GM12878 (cell line): Measurements from ENCODE around the gene PDCD7. TPM values are rescaled to one million over a fixed set of nuclear protein-coding genes. Genes with fewer than 3 reads are reported as not detected.

Source experiments
- ATAC-seq: fragments of 200-7000 bp; cut with Tn5 transposase; 3 replicates; pipeline ENCODE4 v1.9.1; 2020; ENCODE audit warnings: mild to moderate bottlenecking, moderate library complexity
- Bru-seq: library from RNA; stranded (reverse); fragments of 400-500 nt; gene quantifications from one replicate; lab custom pipeline; 2021; lab: Mats Ljungman, UMichigan
- BruChase-seq, 2 experiments: library from RNA; stranded (reverse); fragments of 400-500 nt; gene quantifications; one replicate each; lab custom pipeline; 2021; lab: Mats Ljungman, UMichigan
- BruUV-seq: library from RNA; stranded (reverse); fragments of 400-500 nt; replicated peaks from 2 replicates; lab custom pipeline; 2021; lab: Mats Ljungman, UMichigan
- CTCF ChIA-PET: fragments of 300-600 bp; sonication (Branson Sonifier 250); formaldehyde crosslinking; extraction: SDS; loops from one replicate; lab custom pipeline; 2021; ENCODE audit warnings: inconsistent platforms; lab: Yijun Ruan, JAX
- POLR2A ChIA-PET: fragments of 350-600 bp; formaldehyde crosslinking; extraction: SDS; loops from one replicate; lab custom pipeline; 2021; ENCODE audit warnings: inconsistent platforms; lab: Charles Lee
- RAD21 ChIA-PET: fragments of 300-600 bp; sonication (Branson Sonifier 250); formaldehyde crosslinking; loops from one replicate; lab custom pipeline; 2023; ENCODE audit warnings: antibody characterized with exemption; ENCODE audit not compliant: unreplicated experiment; lab: Charles Lee
- SMC1A ChIA-PET: fragments of 300-600 bp; sonication (Branson Sonifier 250); formaldehyde crosslinking; loops from one replicate; lab custom pipeline; 2023; ENCODE audit not compliant: unreplicated experiment, uncharacterized antibody; lab: Charles Lee
- DNase-seq: peaks from one replicate; pipeline ENCODE4 v3.0.0-alpha.2; 2011; ENCODE audit warnings: low read depth, low spot score
- FAIRE-seq: peaks from 3 replicates; lab custom pipeline; 2011; peaks lifted over from hg19 to GRCh38; lab: Jason Lieb, UNC
- H2AFZ ChIP-seq: 2 replicates; pipeline ENCODE4 v1.6.0; 2011; ENCODE audit warnings: low read depth, low read length, control low read depth; ENCODE audit not compliant: control insufficient read depth
- H3K27ac ChIP-seq: 2 replicates; pipeline ENCODE4 v1.5.1; 2011; ENCODE audit warnings: control low read depth; ENCODE audit not compliant: control insufficient read depth, insufficient read depth
- H3K27me3 ChIP-seq, 2 experiments: replicated peaks in 1 of 2; 2 replicates each; pipeline versions ENCODE4 v1.6.0 to v1.6.1; 2011; ENCODE audit warnings: low read length in 1 of 2; ENCODE audit not compliant: control insufficient read depth in 2 of 2, insufficient read depth in 2 of 2
- H3K36me3 ChIP-seq, 2 experiments: 2 replicates each; pipeline ENCODE4 v1.5.1; 2011; ENCODE audit warnings: low read length in 1 of 2; ENCODE audit not compliant: control insufficient read depth in 2 of 2, insufficient read depth in 2 of 2
- H3K4me1 ChIP-seq: 2 replicates; pipeline ENCODE4 v1.6.1; 2011; ENCODE audit warnings: mild to moderate bottlenecking, low read length, moderate library complexity, mixed read lengths; ENCODE audit not compliant: control insufficient read depth, insufficient read depth
- H3K4me2 ChIP-seq: 2 replicates; pipeline ENCODE4 v1.6.0; 2011; ENCODE audit warnings: control low read depth; ENCODE audit not compliant: control insufficient read depth, insufficient read depth
- H3K4me3 ChIP-seq: fragments of 200-600 bp; sonication (generic); 2 replicates; pipeline ENCODE4 v1.5.1; 2016
- H3K79me2 ChIP-seq: 2 replicates; pipeline ENCODE4 v1.6.0; 2011; ENCODE audit warnings: low read length; ENCODE audit not compliant: control insufficient read depth, insufficient read depth
- H3K9ac ChIP-seq: 2 replicates; pipeline ENCODE4 v1.8.0; 2011; ENCODE audit warnings: low read length, control low read depth, mixed read lengths; ENCODE audit not compliant: control insufficient read depth, insufficient read depth
- H3K9me3 ChIP-seq: replicated peaks from 3 replicates; pipeline ENCODE4 v1.5.1; 2011; ENCODE audit warnings: mild to moderate bottlenecking, low read length; ENCODE audit not compliant: control insufficient read depth, insufficient read depth
- H4K20me1 ChIP-seq: 2 replicates; pipeline ENCODE4 v1.6.0; 2011; ENCODE audit not compliant: control insufficient read depth, insufficient read depth
- CBFB ChIP-seq: IDR thresholded peaks from 2 replicates; pipeline ENCODE4 v1.6.1; 2016; ENCODE audit warnings: antibody characterized with exemption, low read depth
- CTCF ChIP-seq, 3 experiments: IDR thresholded peaks in 2 of 3; conservative IDR thresholded peaks in 1 of 3; 2 replicates each; pipeline ENCODE4 v1.5.1; 2011; ENCODE audit warnings: low read depth in 3 of 3, low read length in 3 of 3, mild to moderate bottlenecking in 3 of 3, control low read depth in 2 of 3, moderate library complexity in 2 of 3, inconsistent platforms in 1 of 3, mixed read lengths in 1 of 3; ENCODE audit not compliant: control insufficient read depth in 2 of 3, insufficient read depth in 1 of 3; ENCODE audit errors: extremely low read depth in 1 of 3
- HDAC6 ChIP-seq: fragments of 200-600 bp; sonication (generic); IDR thresholded peaks from one replicate; pipeline ENCODE4 v1.8.0; 2017; ENCODE audit warnings: antibody characterized with exemption; ENCODE audit not compliant: unreplicated experiment
- MXI1 ChIP-seq: fragments of 150-350 bp; IDR thresholded peaks from 2 replicates; pipeline ENCODE4 v1.6.1; 2011; ENCODE audit warnings: low read depth, mild to moderate bottlenecking, inconsistent platforms, low read length, improper control_type of control experiment
- NKRF ChIP-seq: fragments of 450-650 bp; conservative IDR thresholded peaks from 2 replicates; pipeline ENCODE4 v1.6.1; 2017; ENCODE audit warnings: mild to moderate bottlenecking, moderate library complexity
- NRF1 ChIP-seq: conservative IDR thresholded peaks from 2 replicates; pipeline ENCODE4 v1.6.1; 2011; ENCODE audit warnings: mild to moderate bottlenecking, low read depth, low read length, improper control_type of control experiment
- SUZ12 ChIP-seq: fragments of 200-600 bp; sonication (generic); IDR thresholded peaks from one replicate; pipeline ENCODE4 v1.6.1; 2018; ENCODE audit warnings: antibody characterized with exemption, mild to moderate bottlenecking; ENCODE audit not compliant: unreplicated experiment
- ZBTB33 ChIP-seq: fragments of 450-650 bp; IDR thresholded peaks from 2 replicates; pipeline ENCODE4 v1.6.1; 2017; ENCODE audit warnings: mild to moderate bottlenecking
- ZSCAN29 ChIP-seq: fragments of 450-650 bp; IDR thresholded peaks from 2 replicates; pipeline ENCODE4 v1.6.1; 2017; ENCODE audit warnings: mild to moderate bottlenecking, moderate library complexity
- WGBS: methylation state at CpG from one replicate; pipeline ENCODE4 v1.1.6; 2016; ENCODE audit warnings: low lambda C conversion rate; ENCODE audit not compliant: insufficient replicate concordance, insufficient coverage; ENCODE audit errors: missing lambda C conversion rate; 5-methylcytosine and 5-hydroxymethylcytosine counted together
- in situ Hi-C: fragments of 300-500 bp; cut with MboI; formaldehyde crosslinking; loops from 9 replicates; pipeline ENCODE4 v1.14.3; 2018; ENCODE audit warnings: mixed read lengths
- intact Hi-C: fragments of 100-400 bp; cut with micrococcal nuclease; formaldehyde crosslinking; loops from one replicate; pipeline ENCODE4 v1.14.2; 2022; ENCODE audit not compliant: unreplicated experiment
- long read RNA-seq, 2 experiments: library from polyadenylated mRNA; unstranded; transcript quantifications; one replicate each; pipeline ENCODE4 v2.0.0, GENCODE V29; 2019 to 2020
- polyA minus RNA-seq, 3 experiments: library from RNA; depleted of rRNA, polyadenylated mRNA; stranded (reverse); fragments of >200 nt; gene quantifications; 2 replicates each; pipeline ENCODE4 v1.2.3, GENCODE V29; 2011
- polyA plus RNA-seq, 11 experiments: library from polyadenylated mRNA; depleted of rRNA in 4 of 11; unstranded in 6 of 11; stranded (reverse) in 5 of 11; fragments of >200 nt; fragmentation: Nextera tagmentation in 4 of 11; fragmentation: Illumina TruSeq in 1 of 11; extraction: Ambion mirVana in 4 of 11; extraction: Trizol in 1 of 11; gene quantifications; 1 replicate in 1 of 11; 2 replicates in 10 of 11; pipeline versions ENCODE4 v1.2.1 to v1.2.3, GENCODE V29; 2011 to 2016; ENCODE audit warnings: inconsistent platforms in 2 of 11, missing spikeins in 2 of 11, low read depth in 1 of 11
- total RNA-seq, 4 experiments: library from RNA; depleted of rRNA in 3 of 4; stranded (reverse); fragments of >200 nt in 3 of 4; fragmentation: Illumina TruSeq in 1 of 4; extraction: Trizol in 1 of 4; gene quantifications; 2 replicates each; pipeline versions ENCODE4 v1.2.1 to v1.2.3, GENCODE V29; 2013 to 2021

The PDCD7 gene
- 30.6 and 35.1 TPM in 2 replicates for total RNA-seq (2013; cell fraction: nucleolus; rRNA removed)
- total RNA-seq (2014; rRNA removed) (14.9 and 15.8 TPM in 2 replicates), total RNA-seq (2014; rRNA removed; fragmentation: Illumina TruSeq; extraction: Trizol) (12.4 and 12.6 TPM in 2 replicates), total RNA-seq (2021) (20.1 and 22.9 TPM in 2 replicates), polyA plus RNA-seq (2011; rRNA removed) (22.8 and 24.3 TPM in 2 replicates), polyA plus RNA-seq (2014; fragmentation: Illumina TruSeq; extraction: Trizol) (24.2 and 26.0 TPM in 2 replicates), polyA plus RNA-seq (2014; fragmentation: Nextera tagmentation; extraction: Ambion mirVana) (10 to 100 TPM; 10.1 to 11.2 TPM), polyA plus RNA-seq (2014; rRNA removed) (14.1 and 15.1 TPM in 2 replicates), polyA plus RNA-seq (2016; fragmentation: Nextera tagmentation; extraction: Ambion mirVana) (1 to 10 TPM; 4.2 to 8.6 TPM), polyA minus RNA-seq (2011; rRNA and poly(A)+ RNA removed) (14.7 and 18.6 TPM in 2 replicates), Bru-seq, nascent RNA (percentile 70 among the genes with signal in this experiment), BruChase-seq, experiment 1, labeled RNA remaining after a 6-hour chase (percentile 85 among the genes with signal in this experiment), BruChase-seq, experiment 2, labeled RNA remaining after a 2-hour chase (percentile 83 among the genes with signal in this experiment)
- polyA plus RNA-seq (2011; ENCODE audit: low read depth), result 10.2 TPM
- polyA plus RNA-seq (2011; cell fraction: cytosol; rRNA removed), result 15.4 and 18.2 TPM in 2 replicates
- 14.2 and 16.7 TPM in 2 replicates for polyA plus RNA-seq (2011; cell fraction: nucleus; rRNA removed)
- polyA plus RNA-seq (2012), result 11.8 and 19.0 TPM in 2 replicates
- polyA minus RNA-seq (2011; cell fraction: cytosol; rRNA and poly(A)+ RNA removed), result 16.2 and 20.3 TPM in 2 replicates
- 7.5 and 11.2 TPM in 2 replicates for polyA minus RNA-seq (2011; cell fraction: nucleus; rRNA and poly(A)+ RNA removed)
- long read RNA-seq, experiment 1, partial matches to known transcripts, result 4 of 5 reads
- long read RNA-seq, experiment 1, other reads (novel, unspliced or antisense), result 0 of 5 reads
- long read RNA-seq, experiment 2, partial matches to known transcripts, result 1 of 3 reads
- long read RNA-seq, experiment 2, other reads (novel, unspliced or antisense), result 2 of 3 reads

GRCh38 chr15:65133548-65134200 lies at the start of gene PDCD7:
Gene PDCD7, minus strand, starts transcription at chr15:65133808. Its CDS starts 27 bp downstream, at chr15:65133781.
- RAD21 ChIA-PET, result interaction anchor here (1.0 to 1.3 kb wide), 3 partner anchors 48 to 153 kb away, joined by 3 to 7 read pairs (median 3); partner anchors contain the start of genes CLPX and PARP16
- in situ Hi-C loops, result no loop called here
- BruUV-seq, result TSS peak; percentile 96
- 0 out of 2 replicates have a peak, but pooled peaks have one; percentile 63 for TF ChIP-seq CBFB
- TF ChIP-seq CTCF (IDR thresholded peaks at IDR 0.05 in 2 of 3, conservative IDR thresholded peaks at IDR 0.05 in 1 of 3; ENCODE audit: control insufficient read depth in 2 of 3, extremely low read depth in 1 of 3, insufficient read depth in 1 of 3, low read depth in 3 of 3, low read length in 3 of 3), result no peak
- peak; percentile 44 for TF ChIP-seq NKRF
- peak; percentile 91 for TF ChIP-seq MXI1
- no peak for TF ChIP-seq HDAC6
- TF ChIP-seq ZSCAN29, result peak; percentile 72; the same call in 1 of the 2 replicates
- TF ChIP-seq ZBTB33, result no peak
- TF ChIP-seq NRF1, result no peak
- no peak for TF ChIP-seq SUZ12

More at GRCh38 chr15:65133548-65134200, at the start of gene PDCD7:
- Histone ChIP-seq H3K4me2 (peak within 1 kb of the TSS; percentile 89), H4K20me1 (peaks cover 2% of the 10 kb centered on the region; the same call in 1 of the 2 replicates), H3K9ac (peak within 1 kb of the TSS; percentile 84), H3K36me3 (peaks cover 0 to 10% of the 10 kb centered on the region in 2 experiments; a peak in 3 of 4 replicates), H3K4me1 (0 out of 2 replicates have a peak, but pooled peaks cover 2% of the 10 kb centered on the region), H3K79me2 (peaks cover 17% of the 10 kb centered on the region), H2AFZ (peak within 1 kb of the TSS; percentile 99), H3K27me3 (no peaks in the 10 kb centered on the region), H3K9me3 (no peaks in the 10 kb centered on the region; the same call in 2 of the 3 replicates), H3K4me3 (peak within 1 kb of the TSS; percentile 89), H3K27ac (peak within 1 kb of the TSS; percentile 62)
- ChIA-PET POLR2A (interaction anchor here (0.5 to 1.3 kb wide), 9 partner anchors 15 to 602 kb away, joined by 3 to 7 read pairs (median 4); partner anchors contain the start of genes CLPX and PARP16), SMC1A (interaction anchor here (0.6 to 1.7 kb wide), 4 partner anchors 12 to 163 kb away, joined by 3 to 5 read pairs (median 3); no protein-coding TSS in a partner anchor), CTCF (interaction anchor here (0.6 to 1.5 kb wide), 3 partner anchors 15 to 252 kb away, joined by 3 to 4 read pairs (median 3); no protein-coding TSS in a partner anchor)
- FAIRE-seq (peak; percentile 90), ATAC-seq (peak; percentile 92), DNase-seq (peak; percentile 77)
- WGBS, result 4% methylated on average over 36 of the region's 45 CpGs
- intact Hi-C loops, result no loop called here
